Cardiac muscle cell (in vitro differentiated cells and primary cell): ENCODE results near the gene SETSIP. TPM values are rescaled to one million over a fixed set of nuclear protein-coding genes. Genes with fewer than 3 reads are reported as not detected.

Experiments
- DNase-seq, 2 donors: peaks; one replicate each; pipeline versions ENCODE4 v3.0.0 to v3.0.0-alpha.2; 2010 to 2017; ENCODE audit warnings: low read depth in 1 of 2, low spot score in 1 of 2
- H3K27ac ChIP-seq: fragments of 200-600 bp; sonication (generic); 2 replicates; pipeline ENCODE4 v1.5.1; 2016
- H3K27me3 ChIP-seq: fragments of 200-600 bp; sonication (generic); 2 replicates; pipeline ENCODE4 v1.6.0; 2016; ENCODE audit warnings: control low read depth
- H3K36me3 ChIP-seq: fragments of 200-600 bp; sonication (generic); 2 replicates; pipeline ENCODE4 v1.5.1; 2016; ENCODE audit warnings: control low read depth
- H3K4me1 ChIP-seq: fragments of 200-600 bp; sonication (generic); 2 replicates; pipeline ENCODE4 v1.8.1; 2017; ENCODE audit warnings: low read depth, mild to moderate bottlenecking, mixed run types
- H3K4me3 ChIP-seq: fragments of 200-600 bp; sonication (generic); 2 replicates; pipeline ENCODE4 v1.5.1; 2016; ENCODE audit warnings: mild to moderate bottlenecking
- H3K9me3 ChIP-seq: fragments of 200-600 bp; sonication (generic); 2 replicates; pipeline ENCODE4 v1.5.1; 2017; ENCODE audit warnings: low read depth, mild to moderate bottlenecking, control low read depth
- CTCF ChIP-seq: IDR thresholded peaks from 2 replicates; pipeline ENCODE4 v1.5.1; 2012; ENCODE audit warnings: low read depth, mild to moderate bottlenecking, low read length
- polyA plus RNA-seq: library from polyadenylated mRNA; unstranded; fragments of >200 nt; fragmentation: Nextera tagmentation; extraction: Ambion mirVana; gene quantifications from 2 replicates; pipeline ENCODE4 v1.2.1, GENCODE V29; 2016
- total RNA-seq: library from RNA; depleted of rRNA; stranded (reverse); fragments of >200 nt; gene quantifications from 2 replicates; pipeline ENCODE4 v1.2.3, GENCODE V29; 2016

SETSIP gene
- total and polyA plus RNA-seq, 2 experiments from 2014 or later, result not detected

- Histone ChIP-seq H3K27ac (no peak overlapping the region), H3K4me1 (no peaks in the 10 kb centered on the region), H3K27me3 (no peaks in the 10 kb centered on the region), H3K9me3 (no peaks in the 10 kb centered on the region), H3K4me3 (no peak overlapping the region), H3K36me3 (no peaks in the 10 kb centered on the region)
- TF ChIP-seq CTCF, result no peak
- DNase-seq, result no peak
Measured at GRCh38 chr1:92066321-92066720, 8.9 kb downstream of the SETSIP start.

GRCh38 chr1:92065042-92065441 is 10.2 kb downstream of the SETSIP start:
- TF ChIP-seq CTCF, result no peak
- Histone ChIP-seq H3K27ac (no peak overlapping the region), H3K4me1 (no peaks in the 10 kb centered on the region), H3K27me3 (no peaks in the 10 kb centered on the region), H3K36me3 (no peaks in the 10 kb centered on the region), H3K4me3 (no peak overlapping the region), H3K9me3 (no peaks in the 10 kb centered on the region)
- no peak for DNase-seq

DNA sequence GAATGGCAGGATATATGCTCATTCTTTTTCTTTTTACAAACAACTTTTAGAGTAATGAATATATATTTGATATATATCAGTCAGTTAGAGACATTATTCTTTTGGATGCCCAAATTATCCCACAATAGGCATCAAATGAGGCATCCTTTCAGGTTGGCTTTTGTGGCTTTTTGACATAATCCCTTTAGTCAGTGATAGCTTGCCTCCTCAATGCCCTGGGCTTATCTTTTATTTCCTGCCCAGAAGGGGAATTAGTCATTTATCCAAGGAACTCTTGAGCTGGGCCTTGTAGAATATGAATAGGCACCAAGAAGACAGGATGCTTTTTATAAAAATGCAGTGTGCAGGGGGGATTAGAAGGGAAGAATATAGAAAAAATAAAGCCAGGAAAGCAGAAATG is 23.3 kb downstream of the SETSIP start:
- TF ChIP-seq CTCF, result no peak
- no peaks in the 10 kb centered on the region for H3K27me3 ChIP-seq
- no peak overlapping the region for H3K27ac ChIP-seq
- DNase-seq, result no peak
- H3K36me3 ChIP-seq, result no peaks in the 10 kb centered on the region
- no peak overlapping the region for H3K4me3 ChIP-seq
- H3K9me3 ChIP-seq, result no peaks in the 10 kb centered on the region
- no peaks in the 10 kb centered on the region for H3K4me1 ChIP-seq

DNA sequence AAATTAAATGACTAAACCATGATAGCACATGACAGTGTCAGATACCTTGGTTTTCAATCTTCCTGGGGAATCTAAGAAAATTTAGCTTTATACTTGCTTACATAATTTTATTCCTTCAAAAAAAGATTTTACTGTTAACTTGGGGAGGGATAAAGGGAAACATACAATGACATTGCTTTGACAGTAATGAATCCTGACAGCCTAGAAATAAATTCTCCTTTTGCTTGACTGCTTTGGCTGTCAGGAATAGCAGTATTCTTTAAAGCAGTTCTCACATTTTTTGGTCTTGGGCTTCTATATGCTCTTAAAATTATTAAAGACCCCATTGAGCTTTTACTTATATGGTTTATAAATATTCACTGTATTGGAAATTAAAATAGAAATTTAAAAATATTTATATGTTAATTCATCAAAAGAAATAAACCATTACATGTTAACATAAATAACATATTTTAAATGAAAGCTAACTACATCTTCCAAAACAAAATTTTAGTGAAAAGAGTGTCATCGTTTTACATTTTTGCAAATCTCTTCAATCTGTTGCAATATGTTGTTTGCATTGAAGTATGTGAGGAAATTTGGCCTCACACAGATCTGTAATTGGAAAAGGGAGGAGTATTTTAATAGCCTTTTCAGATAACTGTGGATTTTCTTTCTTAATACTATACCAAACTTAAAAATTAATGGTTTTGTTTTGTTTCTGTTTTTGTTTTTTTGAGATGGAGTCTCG is 29.3 kb downstream of the SETSIP start:
- Histone ChIP-seq H3K4me1 (no peaks in the 10 kb centered on the region), H3K4me3 (no peak overlapping the region), H3K36me3 (no peaks in the 10 kb centered on the region), H3K27me3 (no peaks in the 10 kb centered on the region), H3K9me3 (no peaks in the 10 kb centered on the region), H3K27ac (no peak overlapping the region)
- TF ChIP-seq CTCF, result no peak
- no peak for DNase-seq

GRCh38 chr1:92043621-92044020 is 31.6 kb downstream of the SETSIP start:
- no peak for DNase-seq
- H3K27me3 ChIP-seq, result no peaks in the 10 kb centered on the region

More at GRCh38 chr1:92043621-92044020, 31.6 kb downstream of the SETSIP start:
- Histone ChIP-seq H3K4me3 (no peak overlapping the region), H3K4me1 (no peaks in the 10 kb centered on the region), H3K27ac (no peak overlapping the region), H3K36me3 (no peaks in the 10 kb centered on the region), H3K9me3 (no peaks in the 10 kb centered on the region)
- TF ChIP-seq CTCF, result no peak
